Glutamatergic neuron (in vitro differentiated cells): Measurements from ENCODE around the gene NRF1. TPM values are rescaled to one million over a fixed set of nuclear protein-coding genes. Genes with fewer than 3 reads are reported as not detected.

Source experiments
- DNase-seq: peaks from one replicate; pipeline ENCODE4 v3.0.0; 2022
- H3K27ac Mint-ChIP-seq: one replicate; pipeline ENCODE4 v1.8.0; 2020; ENCODE audit warnings: mild to moderate bottlenecking, mixed read lengths, inconsistent platforms; ENCODE audit not compliant: unreplicated experiment
- H3K27me3 Mint-ChIP-seq: one replicate; pipeline ENCODE4 v1.8.0; 2020; ENCODE audit warnings: mild to moderate bottlenecking, moderate library complexity, mixed read lengths, inconsistent platforms; ENCODE audit not compliant: unreplicated experiment
- H3K36me3 Mint-ChIP-seq: one replicate; pipeline ENCODE4 v1.8.0; 2020; ENCODE audit warnings: mild to moderate bottlenecking, mixed read lengths, inconsistent platforms; ENCODE audit not compliant: unreplicated experiment
- H3K4me1 Mint-ChIP-seq: one replicate; pipeline ENCODE4 v1.8.0; 2020; ENCODE audit warnings: mild to moderate bottlenecking, low read depth, mixed read lengths, inconsistent platforms; ENCODE audit not compliant: unreplicated experiment
- H3K4me3 Mint-ChIP-seq: one replicate; pipeline ENCODE4 v1.8.0; 2020; ENCODE audit warnings: mild to moderate bottlenecking, mixed read lengths, inconsistent platforms; ENCODE audit not compliant: unreplicated experiment
- H3K9me3 Mint-ChIP-seq: one replicate; pipeline ENCODE4 v1.8.0; 2020; ENCODE audit warnings: mild to moderate bottlenecking, moderate library complexity, mixed read lengths, inconsistent platforms; ENCODE audit not compliant: unreplicated experiment
- CTCF ChIP-seq: fragments of 200-600 bp; sonication (generic); IDR thresholded peaks from one replicate; pipeline ENCODE4 v1.5.0; 2021; ENCODE audit not compliant: partially characterized antibody, unreplicated experiment
- total RNA-seq: library from RNA; stranded (reverse); fragmentation: NEBNext Ultra II Directional; extraction: Animal tissue kit (Norgen Biotek cat#: 25700); gene quantifications from one replicate; pipeline ENCODE4 v1.2.1, GENCODE V29; 2021; ENCODE audit not compliant: unreplicated experiment

Gene NRF1
- total RNA-seq, 1 donor from 2014 or later = 16.4 TPM

- H3K4me3 Mint-ChIP-seq = no peak overlapping the region
- no peaks in the 10 kb centered on the region for H3K4me1 Mint-ChIP-seq
- DNase-seq = no peak
- H3K27me3 Mint-ChIP-seq = no peaks in the 10 kb centered on the region
- no peak overlapping the region for H3K27ac Mint-ChIP-seq
- no peaks in the 10 kb centered on the region for H3K36me3 Mint-ChIP-seq
- peaks cover under 1% of the 10 kb centered on the region for H3K9me3 Mint-ChIP-seq
- no peak for TF ChIP-seq CTCF
These were observed 87.2 kb downstream of the NRF1 start for GRCh38 chr7:129698516-129699418.

- TF ChIP-seq CTCF = no peak
- Mint-ChIP-seq H3K4me1 (no peaks in the 10 kb centered on the region), H3K27me3 (no peaks in the 10 kb centered on the region), H3K4me3 (no peak overlapping the region), H3K27ac (no peak overlapping the region), H3K9me3 (peaks cover 2% of the 10 kb centered on the region), H3K36me3 (no peaks in the 10 kb centered on the region)
- DNase-seq = no peak
These were observed 90.8 kb downstream of the NRF1 start for GRCh38 chr7:129702316-129702715.

- DNase-seq = no peak
- H3K4me1 Mint-ChIP-seq = no peaks in the 10 kb centered on the region
- no peaks in the 10 kb centered on the region for H3K36me3 Mint-ChIP-seq
- TF ChIP-seq CTCF = no peak
- H3K27me3 Mint-ChIP-seq = no peaks in the 10 kb centered on the region
- no peak overlapping the region for H3K27ac Mint-ChIP-seq
- H3K4me3 Mint-ChIP-seq = no peak overlapping the region
- peaks cover 2% of the 10 kb centered on the region for H3K9me3 Mint-ChIP-seq
These were observed 91.3 kb downstream of the NRF1 start for GRCh38 chr7:129702761-129703338.

- Mint-ChIP-seq H3K36me3 (no peaks in the 10 kb centered on the region), H3K4me3 (no peak overlapping the region), H3K4me1 (peaks cover 4% of the 10 kb centered on the region), H3K9me3 (peaks cover 2% of the 10 kb centered on the region), H3K27ac (no peak overlapping the region), H3K27me3 (no peaks in the 10 kb centered on the region)
- no peak for DNase-seq
- no peak for TF ChIP-seq CTCF
These were observed 92.2 kb downstream of the NRF1 start for GRCh38 chr7:129703751-129704150.

- Mint-ChIP-seq H3K9me3 (peaks cover 2% of the 10 kb centered on the region), H3K36me3 (no peaks in the 10 kb centered on the region), H3K27me3 (no peaks in the 10 kb centered on the region), H3K27ac (no peak overlapping the region), H3K4me1 (peaks cover 10% of the 10 kb centered on the region), H3K4me3 (no peak overlapping the region)
- TF ChIP-seq CTCF = no peak
- no peak for DNase-seq
These were observed 96.5 kb downstream of the NRF1 start for GRCh38 chr7:129707910-129708499.
